GM12872 (cell line): Measurements from ENCODE around the gene TNRC18.

Experiments used
- CTCF ChIP-seq: IDR thresholded peaks from 3 replicates; pipeline ENCODE4 v1.5.1; 2011; ENCODE audit warnings: low read depth, mild to moderate bottlenecking, low read length, moderate library complexity; ENCODE audit not compliant: insufficient read depth

TNRC18 gene

GRCh38 chr7:5337047-5337446, 86.6 kb downstream of the TNRC18 start:
- TF ChIP-seq CTCF = no peak

GRCh38 chr7:5334671-5335070, 89.0 kb downstream of the TNRC18 start:
- no peak for TF ChIP-seq CTCF

- no peak for TF ChIP-seq CTCF
Measured at GRCh38 chr7:5333121-5334045, 90.3 kb downstream of the TNRC18 start.

- TF ChIP-seq CTCF = no peak
Measured at GRCh38 chr7:5332579-5332978, 91.1 kb downstream of the TNRC18 start.

GRCh38 chr7:5330288-5330687, 93.3 kb downstream of the TNRC18 start:
- TF ChIP-seq CTCF = no peak

GRCh38 chr7:5324961-5325360, 98.7 kb downstream of the TNRC18 start:
- no peak for TF ChIP-seq CTCF

GRCh38 chr7:5322621-5323410, 100.8 kb downstream of the TNRC18 start:
- TF ChIP-seq CTCF = no peak
